ENCODE results near the gene INTU. TPM values are rescaled to one million over a fixed set of nuclear protein-coding genes. Genes with fewer than 3 reads are reported as not detected.

Gene INTU
- total and polyA plus RNA-seq, 12 donors, result 2.5 to 12.5 (median 5.0) TPM

GRCh38 chr4:127656047-127656680, 23.4 kb downstream of the INTU start:
- no peak for DNase-seq
- Histone ChIP-seq H3K4me1 (replicated peaks in 1 of 2) (no peaks in the 10 kb centered on the region), H3K27me3 (no peaks in the 10 kb centered on the region), H3K9me3 (replicated peaks in 1 of 3) (no peaks in the 10 kb centered on the region), H3K36me3 (replicated peaks in 1 of 2) (no peaks in the 10 kb centered on the region), H3K27ac (no peak overlapping the region), H3K4me3 (no peak overlapping the region)
- intact Hi-C loops (cut with DNase I), result no loop called here
- 86 to 92% (median 91%) methylated on average over 5 to 9 of the region's 9 CpGs for WGBS, 4 donors
- no peak for TF ChIP-seq CTCF (IDR thresholded peaks at IDR 0.05)
- no peak for TF ChIP-seq POLR2A (IDR thresholded peaks at IDR 0.05)

GRCh38 chr4:127660284-127660885, 27.6 kb downstream of the INTU start:
- Histone ChIP-seq H3K4me3 (no peak overlapping the region), H3K36me3 (replicated peaks in 1 of 2) (no peaks in the 10 kb centered on the region), H3K27me3 (no peaks in the 10 kb centered on the region), H3K9me3 (replicated peaks in 1 of 3) (no peaks in the 10 kb centered on the region), H3K27ac (no peak overlapping the region), H3K4me1 (replicated peaks in 1 of 2) (no peaks in the 10 kb centered on the region)
- DNase-seq, result peak in 2 of 7 donors; percentile 10 to 13
- 62 to 71% (median 68%) methylated on average over 6 of the region's 6 CpGs for WGBS, 4 donors
- no peak for TF ChIP-seq POLR2A (IDR thresholded peaks at IDR 0.05)
- TF ChIP-seq CTCF (IDR thresholded peaks at IDR 0.05), result no peak
- intact Hi-C loops (cut with DNase I), result no loop called here

- H3K36me3 ChIP-seq (replicated peaks in 1 of 2), result no peaks in the 10 kb centered on the region
- DNase-seq, result no peak
- no peaks in the 10 kb centered on the region for H3K4me1 ChIP-seq (replicated peaks in 1 of 2)
- intact Hi-C loops (cut with DNase I), result no loop called here
- no peaks in the 10 kb centered on the region for H3K27me3 ChIP-seq
- 71 to 78% (median 76%) methylated on average over 2 of the region's 2 CpGs for WGBS, 4 donors
- H3K27ac ChIP-seq, result no peak overlapping the region
- H3K9me3 ChIP-seq (replicated peaks in 1 of 3), result no peaks in the 10 kb centered on the region
- no peak overlapping the region for H3K4me3 ChIP-seq
- TF ChIP-seq POLR2A (IDR thresholded peaks at IDR 0.05) (no peak), CTCF (IDR thresholded peaks at IDR 0.05) (no peak)
Measured at GRCh38 chr4:127667116-127667515, 34.4 kb downstream of the INTU start.

GRCh38 chr4:127667772-127668171, 35.0 kb downstream of the INTU start:
- intact Hi-C loops (cut with DNase I), result no loop called here
- no peak overlapping the region for H3K4me3 ChIP-seq
- no peak overlapping the region for H3K27ac ChIP-seq
- WGBS, 4 donors, result 92 to 98% (median 96%) methylated on average over 2 of the region's 2 CpGs
- no peaks in the 10 kb centered on the region for H3K9me3 ChIP-seq (replicated peaks in 1 of 3)
- H3K4me1 ChIP-seq (replicated peaks in 1 of 2), result no peaks in the 10 kb centered on the region
- H3K36me3 ChIP-seq (replicated peaks in 1 of 2), result no peaks in the 10 kb centered on the region
- H3K27me3 ChIP-seq, result no peaks in the 10 kb centered on the region
- TF ChIP-seq CTCF (IDR thresholded peaks at IDR 0.05) (no peak), POLR2A (IDR thresholded peaks at IDR 0.05) (no peak)
- no peak for DNase-seq

All from adrenal gland (tissue), 12 donors.